HEK293 (cell line): ENCODE measurements around the gene SCAND1.
"Not testable (repeated sequence)": the region's sequence is repeated elsewhere in the genome, so short reads cannot be mapped to it uniquely, and the experiment has no call there.

ENCODE experiments used
- BCL11A ChIP-seq: fragments of 450-650 bp; formaldehyde crosslinking; IDR thresholded peaks from 2 replicates; pipeline ENCODE4 v1.5.1; 2016; ENCODE audit warnings: low read depth, missing biosample characterization, missing genetic modification characterization
- PRDM1 ChIP-seq: fragments of 450-650 bp; formaldehyde crosslinking; IDR thresholded peaks from 2 replicates; pipeline ENCODE4; 2016; ENCODE audit warnings: missing biosample characterization, missing genetic modification characterization
- ZNF555 ChIP-seq: fragments of 450-650 bp; formaldehyde crosslinking; conservative IDR thresholded peaks from 2 replicates; pipeline ENCODE4 v1.5.1; 2017; ENCODE audit warnings: missing biosample characterization, mild to moderate bottlenecking, missing genetic modification characterization, inconsistent platforms

- TF ChIP-seq ZNF555, PRDM1, BCL11A (tag by site-specific recombination): not testable (repeated sequence)
Observed at GRCh38 chr20:36001331-36001730, 47.0 kb upstream of the SCAND1 start.
